VCaP (cell line): ENCODE results near the gene MYRIP.

Experiments used
- H3K27ac ChIP-seq: fragments of 450-650 bp; 2 replicates; pipeline ENCODE4 v1.5.1; 2017
- TF ChIP-seq, protein P1 (sequence below): fragments of 450-650 bp; conservative IDR thresholded peaks from 2 replicates; pipeline ENCODE4 v1.5.1; 2017; ENCODE audit warnings: mild to moderate bottlenecking, moderate library complexity

Gene MYRIP

DNA sequence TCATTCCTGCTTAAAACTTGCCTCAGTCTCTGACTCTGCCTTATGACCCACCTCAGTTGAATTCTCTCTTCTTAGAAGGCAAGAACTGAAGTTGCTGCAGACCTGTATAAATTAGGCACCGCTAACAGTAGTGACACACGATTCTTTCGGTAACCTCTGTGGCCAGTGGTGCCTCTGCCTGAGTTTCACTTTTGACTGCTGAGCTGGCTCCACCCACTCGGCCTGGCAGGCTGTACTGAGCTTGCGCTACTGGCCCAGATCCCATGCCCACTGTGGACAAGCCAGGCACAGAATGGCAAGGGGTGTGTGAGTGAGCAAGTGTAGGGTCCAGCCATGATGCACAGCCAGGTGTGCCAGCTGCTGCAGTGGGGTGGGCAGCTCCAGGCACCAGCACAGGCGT, 481.0 kb downstream of the MYRIP start:
- H3K27ac ChIP-seq, result no peak overlapping the region
- TF ChIP-seq, protein P1, sequence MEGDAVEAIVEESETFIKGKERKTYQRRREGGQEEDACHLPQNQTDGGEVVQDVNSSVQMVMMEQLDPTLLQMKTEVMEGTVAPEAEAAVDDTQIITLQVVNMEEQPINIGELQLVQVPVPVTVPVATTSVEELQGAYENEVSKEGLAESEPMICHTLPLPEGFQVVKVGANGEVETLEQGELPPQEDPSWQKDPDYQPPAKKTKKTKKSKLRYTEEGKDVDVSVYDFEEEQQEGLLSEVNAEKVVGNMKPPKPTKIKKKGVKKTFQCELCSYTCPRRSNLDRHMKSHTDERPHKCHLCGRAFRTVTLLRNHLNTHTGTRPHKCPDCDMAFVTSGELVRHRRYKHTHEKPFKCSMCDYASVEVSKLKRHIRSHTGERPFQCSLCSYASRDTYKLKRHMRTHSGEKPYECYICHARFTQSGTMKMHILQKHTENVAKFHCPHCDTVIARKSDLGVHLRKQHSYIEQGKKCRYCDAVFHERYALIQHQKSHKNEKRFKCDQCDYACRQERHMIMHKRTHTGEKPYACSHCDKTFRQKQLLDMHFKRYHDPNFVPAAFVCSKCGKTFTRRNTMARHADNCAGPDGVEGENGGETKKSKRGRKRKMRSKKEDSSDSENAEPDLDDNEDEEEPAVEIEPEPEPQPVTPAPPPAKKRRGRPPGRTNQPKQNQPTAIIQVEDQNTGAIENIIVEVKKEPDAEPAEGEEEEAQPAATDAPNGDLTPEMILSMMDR, result no peak

GRCh38 chr3:40291471-40291870, 482.1 kb downstream of the MYRIP start:
- TF ChIP-seq, protein P1, result no peak

GRCh38 chr3:40292637-40293349, 483.4 kb downstream of the MYRIP start:
- H3K27ac ChIP-seq, result no peak overlapping the region
- TF ChIP-seq, protein P1, result no peak

More at GRCh38 chr3:40291471-40291870, 482.1 kb downstream of the MYRIP start:
- no peak overlapping the region for H3K27ac ChIP-seq

GRCh38 chr3:40294434-40294833, 485.0 kb downstream of the MYRIP start:
- TF ChIP-seq, protein P1, result no peak
- no peak overlapping the region for H3K27ac ChIP-seq

GRCh38 chr3:40298075-40298474, 488.7 kb downstream of the MYRIP start:
- TF ChIP-seq, protein P1, result no peak
- H3K27ac ChIP-seq, result no peak overlapping the region

DNA sequence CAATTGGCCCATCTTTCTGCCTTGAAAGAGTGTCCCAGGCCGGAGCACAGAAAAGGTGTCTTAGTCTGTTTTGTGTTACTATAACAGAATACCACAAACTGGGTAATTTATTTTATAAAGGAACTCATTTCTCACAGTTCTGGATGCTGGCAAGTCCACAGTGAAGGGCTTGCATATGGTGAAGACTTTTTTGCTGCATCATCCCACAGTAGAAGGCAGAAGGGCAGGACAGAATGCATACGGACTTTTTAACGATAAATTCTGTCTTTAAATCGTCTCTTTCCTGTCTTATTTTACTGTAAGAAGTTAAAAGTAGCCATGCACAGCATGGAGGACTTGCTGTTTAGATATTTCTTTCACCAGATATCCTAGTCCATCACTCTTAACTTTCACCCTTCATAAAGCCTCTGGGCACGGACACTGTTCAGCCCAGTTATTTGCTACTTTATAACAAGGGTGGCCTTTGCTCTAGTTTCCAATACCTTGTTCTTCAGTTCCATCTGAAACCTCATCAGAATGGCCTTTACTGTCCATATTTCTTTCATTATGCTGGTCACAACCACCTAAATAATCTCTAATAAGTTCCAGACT, 489.8 kb downstream of the MYRIP start:
- no peak overlapping the region for H3K27ac ChIP-seq
- TF ChIP-seq, protein P1, result no peak

- TF ChIP-seq, protein P1, result no peak
- H3K27ac ChIP-seq, result no peak overlapping the region
These were observed 490.4 kb downstream of the MYRIP start for GRCh38 chr3:40299721-40300335.
